ENCODE results near the gene HEMK1.

HEMK1 gene

DNA sequence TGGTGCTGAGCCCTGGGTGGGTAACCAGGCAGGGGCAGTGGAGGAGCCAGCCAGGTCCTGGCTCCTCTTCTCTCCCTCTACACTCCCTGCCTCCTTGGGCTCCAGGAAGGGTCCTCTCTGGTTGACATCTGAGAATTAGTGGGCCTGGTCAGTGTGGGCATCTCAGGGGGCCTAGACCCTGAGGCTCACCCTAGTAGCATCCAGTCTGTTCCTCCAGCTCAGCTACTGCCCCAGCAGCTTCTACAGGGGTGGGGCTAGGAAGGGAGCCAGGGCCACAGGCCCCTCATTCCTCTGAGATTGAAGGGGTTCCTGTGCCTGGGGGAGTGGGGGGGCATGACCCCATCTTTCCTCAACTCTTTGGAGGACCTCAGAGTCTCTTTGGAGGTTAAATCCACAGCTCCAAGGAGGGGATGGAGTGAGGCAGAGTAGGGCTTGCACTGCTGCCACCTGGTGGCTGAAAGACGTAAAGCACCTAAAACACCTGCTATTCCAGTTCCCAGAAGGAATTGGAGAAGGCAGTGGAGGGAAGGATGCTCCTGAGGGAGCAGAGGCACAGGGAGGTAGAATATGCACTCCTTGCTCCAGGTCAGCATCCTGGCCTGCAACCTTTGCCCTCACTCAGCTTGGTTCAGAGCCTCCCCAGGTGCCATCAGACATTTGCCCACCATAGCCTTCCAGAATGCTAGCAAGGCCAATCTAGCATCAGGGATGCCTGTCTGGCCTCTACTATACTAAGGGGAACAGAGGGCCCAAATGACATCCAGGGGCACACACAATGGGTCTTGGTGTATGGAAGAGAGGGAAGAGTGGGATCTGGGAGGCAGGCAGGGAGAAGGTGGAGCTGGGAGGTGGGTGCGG lies 26.9 kb upstream of the HEMK1 start:
- DNase-seq (ENCODE audit: low read depth, low spot score): no peak

DNA sequence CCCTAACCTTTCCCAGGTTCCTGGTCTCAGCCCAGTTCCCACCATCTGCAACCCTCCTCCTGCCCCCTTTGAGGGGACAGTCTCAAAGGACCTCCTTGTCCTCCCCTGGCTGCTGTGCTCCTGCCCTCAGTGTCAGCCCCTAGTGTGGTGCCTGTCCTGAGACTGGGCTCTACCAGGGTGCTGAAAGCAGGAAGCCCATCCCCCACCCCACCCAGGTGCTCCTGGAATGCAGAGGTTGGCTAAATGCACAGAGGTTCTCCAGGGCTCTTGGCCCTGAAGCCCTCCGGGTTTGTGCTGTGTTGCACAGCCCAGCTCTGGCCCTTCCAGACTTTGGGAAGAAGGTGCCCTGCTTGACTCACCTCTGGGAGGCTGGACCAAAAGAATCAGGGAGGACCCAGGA lies 23.5 kb upstream of the HEMK1 start:
- DNase-seq (ENCODE audit: low read depth, low spot score): no peak

GRCh38 chr3:50549226-50549625 lies 20.1 kb upstream of the HEMK1 start:
- no peak for DNase-seq (ENCODE audit: low read depth, low spot score)

- no peak for DNase-seq (ENCODE audit: low read depth, low spot score)
These were observed 19.1 kb upstream of the HEMK1 start for GRCh38 chr3:50550079-50550736.

GRCh38 chr3:50551054-50551659 lies 18.2 kb upstream of the HEMK1 start:
- DNase-seq (ENCODE audit: low read depth, low spot score): no peak

GRCh38 chr3:50551681-50552435 lies 17.5 kb upstream of the HEMK1 start:
- no peak for DNase-seq (ENCODE audit: low read depth, low spot score)

DNA sequence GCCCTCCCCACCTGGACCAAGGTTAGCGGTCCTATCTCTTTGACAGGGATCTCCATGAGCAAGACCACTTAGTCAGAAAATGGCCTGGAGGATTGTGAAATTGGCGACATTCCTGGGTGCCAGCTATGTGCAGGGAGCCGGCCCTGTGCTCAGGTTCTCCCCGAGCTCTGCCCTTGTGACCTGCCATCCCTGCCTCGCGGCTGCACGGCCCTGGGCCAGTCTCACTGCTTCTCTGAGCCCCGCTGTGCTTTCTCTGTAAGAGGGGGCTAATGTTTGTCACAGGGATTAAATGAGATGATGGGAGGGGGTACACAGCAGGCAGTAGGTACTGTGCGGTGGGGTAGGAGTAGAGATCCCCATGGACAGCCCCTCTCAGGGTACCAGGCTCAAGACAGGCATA lies 16.7 kb upstream of the HEMK1 start:
- no peak for DNase-seq (ENCODE audit: low read depth, low spot score)

DNA sequence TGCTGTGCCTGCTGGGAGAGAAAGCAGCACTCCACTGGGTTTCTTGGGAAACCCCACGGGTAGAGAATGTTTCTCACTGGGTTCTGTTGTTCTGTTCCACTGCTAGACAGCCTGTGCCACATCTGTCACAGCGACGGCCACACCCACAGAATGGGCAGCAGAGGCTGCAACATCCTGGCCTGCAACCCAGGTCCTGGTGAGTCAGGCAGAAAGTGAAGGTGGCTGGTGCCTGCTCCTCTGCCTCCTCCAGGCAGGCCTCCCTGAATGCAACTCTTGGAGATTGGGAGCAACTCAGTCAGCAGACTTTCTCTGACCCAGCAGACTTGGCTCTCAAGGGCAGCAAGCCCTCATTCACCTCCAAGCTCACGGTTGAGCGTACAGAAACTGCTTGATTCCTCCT lies 14.8 kb upstream of the HEMK1 start:
- DNase-seq (ENCODE audit: low read depth, low spot score): no peak

DNA sequence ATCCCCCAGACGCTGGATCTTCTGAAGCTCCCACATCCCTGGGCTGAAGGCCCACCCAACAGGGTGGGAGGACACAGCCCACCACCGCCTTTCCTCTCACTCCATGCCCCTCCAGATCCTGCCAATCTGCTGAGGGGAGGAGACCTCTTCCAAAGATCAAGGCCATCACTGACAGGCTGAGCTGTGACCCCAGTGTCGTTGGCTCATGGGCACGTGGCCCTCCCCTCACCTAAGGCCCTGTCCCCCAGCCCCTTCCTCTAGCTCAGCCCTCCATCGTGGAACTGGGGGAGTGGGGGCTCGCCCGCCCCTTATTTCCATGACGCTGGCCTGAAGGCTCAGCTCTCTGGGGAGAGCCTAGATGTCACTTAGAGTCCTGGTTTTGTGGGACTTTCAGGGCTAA lies 12.2 kb upstream of the HEMK1 start:
- no peak for DNase-seq (ENCODE audit: low read depth, low spot score)

- no peak for DNase-seq (ENCODE audit: low read depth, low spot score)
These were observed 11.4 kb upstream of the HEMK1 start for GRCh38 chr3:50557915-50558314.

GRCh38 chr3:50559702-50560101 lies 9.6 kb upstream of the HEMK1 start:
- no peak for DNase-seq (ENCODE audit: low read depth, low spot score)

GRCh38 chr3:50562861-50563260 lies 6.5 kb upstream of the HEMK1 start:
- DNase-seq (ENCODE audit: low read depth, low spot score): no peak

DNA sequence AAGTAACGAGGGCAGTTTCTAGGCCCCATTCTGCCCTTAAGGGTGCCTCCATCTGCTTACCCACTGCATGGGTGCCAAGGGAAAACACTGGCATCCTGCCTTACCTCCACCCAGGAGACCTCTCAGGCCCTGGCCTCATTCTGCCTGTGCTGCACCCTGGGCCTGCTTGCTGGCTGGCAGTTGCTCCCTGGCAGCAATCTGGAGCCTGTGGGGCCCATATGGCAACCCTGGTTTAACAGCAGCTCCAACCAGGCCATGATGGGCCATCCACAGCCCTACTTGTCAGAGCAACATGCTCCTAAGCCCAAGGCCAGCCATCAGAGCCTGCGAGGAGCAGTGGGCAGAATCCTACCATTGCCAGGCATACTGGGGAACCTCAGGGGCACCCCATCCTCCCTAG lies 5.5 kb upstream of the HEMK1 start:
- no peak for DNase-seq (ENCODE audit: low read depth, low spot score)

- no peak for DNase-seq (ENCODE audit: low read depth, low spot score)
These were observed 5.0 kb upstream of the HEMK1 start for GRCh38 chr3:50564321-50564720.

DNA sequence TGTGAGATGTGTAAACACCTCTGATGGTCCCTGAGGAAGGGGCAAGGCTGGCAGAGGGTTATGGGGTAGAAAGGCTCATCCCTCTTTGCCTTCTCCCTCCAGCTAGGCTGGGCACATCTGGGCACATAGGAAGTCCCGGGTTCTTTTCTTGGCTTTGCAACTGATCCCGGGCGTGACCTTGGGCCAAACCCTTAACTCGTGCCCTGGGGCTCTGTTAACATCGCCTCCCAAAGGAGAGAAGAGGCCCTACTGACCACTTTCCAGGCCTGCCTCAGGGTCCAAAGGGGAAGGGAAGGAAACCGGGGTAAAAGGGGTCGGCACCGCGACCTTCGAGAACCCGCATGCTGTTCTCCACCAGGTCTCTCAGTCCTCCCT lies 2.3 kb upstream of the HEMK1 start:
- DNase-seq (ENCODE audit: low read depth, low spot score): no peak

DNA sequence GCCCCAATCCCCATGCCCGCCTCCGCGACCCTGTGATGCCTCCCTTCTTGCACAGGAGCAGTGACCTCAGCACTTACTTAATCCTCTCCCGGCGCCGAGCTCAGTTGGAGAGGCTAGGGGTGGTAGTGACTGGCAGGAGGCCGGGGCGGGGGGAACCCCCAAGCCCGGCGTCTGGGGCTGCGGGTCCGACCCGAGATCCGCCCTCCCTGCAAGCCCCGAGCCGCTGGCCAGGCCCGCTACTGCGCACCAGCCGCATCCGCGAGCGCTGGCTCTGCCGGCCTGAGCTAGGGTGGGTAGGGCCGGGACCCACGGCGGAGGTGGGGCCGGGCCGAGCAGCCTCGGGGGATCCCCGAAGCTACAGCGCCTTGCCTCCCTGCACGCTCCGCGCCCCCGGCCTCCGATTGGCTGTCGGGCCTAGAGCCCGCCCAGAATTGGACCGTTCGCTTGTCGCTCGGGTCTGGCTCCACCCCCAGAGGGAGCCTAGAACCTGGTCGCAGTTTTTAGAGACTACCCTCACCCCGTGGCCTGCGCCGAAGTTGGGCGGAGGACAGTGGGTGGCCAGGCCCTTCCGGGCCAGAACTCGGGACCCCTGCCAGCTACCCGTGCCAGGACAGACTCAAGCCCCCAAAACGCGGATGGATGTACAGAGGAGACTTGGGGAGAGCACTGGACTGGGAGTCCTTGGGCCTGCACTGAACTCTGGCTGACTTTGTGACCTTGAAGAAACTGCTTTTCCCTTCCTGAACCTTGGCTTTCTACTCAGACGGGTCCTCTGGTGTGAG lies 1.7 kb upstream of the HEMK1 start, which contains the start of gene C3orf18:
Gene C3orf18, minus strand, starts transcription at position 362 of the 782 bp plus-strand sequence. CDS start 2,048 bp downstream, outside the sequence.
- peak; percentile 55 for DNase-seq (ENCODE audit: low read depth, low spot score)

DNA sequence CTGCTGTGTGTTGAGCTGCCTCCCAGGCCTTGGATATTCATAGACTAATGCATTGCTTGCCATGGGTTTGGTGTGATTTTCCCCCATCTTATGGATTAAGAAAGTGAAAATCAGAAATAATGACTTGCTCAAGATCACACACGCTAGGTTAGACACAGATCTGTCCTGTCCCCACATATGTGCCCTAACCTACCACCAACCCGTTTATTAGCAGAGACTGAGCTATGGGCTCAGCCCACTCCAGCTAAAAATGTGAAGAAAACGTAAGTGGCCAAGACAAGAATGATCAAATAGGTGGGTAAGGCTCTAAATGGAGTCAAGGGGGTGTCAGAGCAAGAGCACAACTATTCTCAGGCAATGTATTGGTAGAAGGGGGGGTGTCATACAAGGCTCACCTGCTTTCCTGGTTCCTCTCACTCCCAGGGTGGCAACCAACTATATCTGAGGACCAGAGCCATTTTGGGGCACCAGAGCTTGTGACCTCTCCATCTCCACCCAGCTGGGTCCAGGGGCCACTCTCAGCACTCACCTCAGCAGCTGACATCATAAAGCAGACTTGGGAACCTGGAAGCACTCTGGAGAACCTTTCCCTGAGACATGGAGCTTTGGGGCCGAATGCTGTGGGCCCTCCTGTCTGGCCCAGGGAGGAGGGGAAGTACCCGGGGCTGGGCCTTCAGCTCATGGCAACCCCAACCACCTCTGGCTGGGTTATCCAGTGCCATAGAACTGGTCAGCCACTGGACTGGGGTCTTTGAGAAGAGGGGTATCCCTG lies 1.4 kb downstream of the HEMK1 start:
- no peak for DNase-seq (ENCODE audit: low read depth, low spot score)

DNA sequence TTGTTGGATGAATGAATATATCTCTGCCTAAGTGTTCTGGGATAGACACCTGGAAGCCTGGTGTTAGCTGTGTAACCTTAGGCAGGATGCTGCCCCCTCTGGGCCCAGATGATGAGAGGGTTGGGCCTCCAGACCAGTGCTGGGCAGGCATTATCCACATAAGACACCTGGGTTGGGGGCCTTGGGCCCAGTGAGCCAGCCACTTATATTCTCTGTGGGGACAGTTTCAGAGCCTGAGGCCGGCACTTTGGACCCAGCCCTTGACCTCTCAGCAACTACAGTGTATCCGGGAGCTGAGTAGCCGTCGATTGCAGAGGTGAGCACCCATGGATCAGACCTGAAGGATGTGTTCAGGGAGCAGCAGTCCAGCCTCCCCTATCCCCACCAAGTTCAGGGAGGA lies 2.2 kb downstream of the HEMK1 start:
- DNase-seq (ENCODE audit: low read depth, low spot score): no peak

GRCh38 chr3:50572158-50572557 lies 2.8 kb downstream of the HEMK1 start:
- DNase-seq (ENCODE audit: low read depth, low spot score): no peak

- no peak for DNase-seq (ENCODE audit: low read depth, low spot score)
These were observed 3.6 kb downstream of the HEMK1 start for GRCh38 chr3:50572801-50573371.
